GM12873 (cell line): ENCODE data around the gene MACROD2.

Experiments
- TF ChIP-seq, protein P1 (sequence below): IDR thresholded peaks from 2 replicates; pipeline ENCODE4 v1.5.1; 2012; ENCODE audit warnings: low read depth, mild to moderate bottlenecking, moderate library complexity, low read length, control low read depth; ENCODE audit not compliant: insufficient read depth; ENCODE audit errors: missing control alignments

Gene MACROD2

DNA sequence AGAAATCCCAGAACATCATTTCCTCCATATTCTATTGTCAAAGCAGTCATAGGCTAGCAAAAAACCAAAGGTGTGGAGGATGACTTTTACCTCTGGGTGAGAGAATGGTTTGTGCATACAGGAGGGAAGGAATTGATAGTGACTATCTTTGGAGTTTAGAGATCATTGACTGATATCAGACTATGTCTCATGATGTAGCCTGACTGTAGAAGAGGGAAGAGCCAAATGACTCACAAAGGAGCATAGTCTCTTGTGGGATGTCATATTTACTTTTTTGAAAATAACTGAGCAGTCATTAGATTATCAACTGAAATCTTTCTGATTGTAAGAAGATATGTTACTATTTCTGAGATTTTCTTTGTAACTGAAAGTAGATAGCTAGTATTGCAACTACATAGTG, 183.6 kb downstream of the MACROD2 start:
- TF ChIP-seq, protein P1, sequence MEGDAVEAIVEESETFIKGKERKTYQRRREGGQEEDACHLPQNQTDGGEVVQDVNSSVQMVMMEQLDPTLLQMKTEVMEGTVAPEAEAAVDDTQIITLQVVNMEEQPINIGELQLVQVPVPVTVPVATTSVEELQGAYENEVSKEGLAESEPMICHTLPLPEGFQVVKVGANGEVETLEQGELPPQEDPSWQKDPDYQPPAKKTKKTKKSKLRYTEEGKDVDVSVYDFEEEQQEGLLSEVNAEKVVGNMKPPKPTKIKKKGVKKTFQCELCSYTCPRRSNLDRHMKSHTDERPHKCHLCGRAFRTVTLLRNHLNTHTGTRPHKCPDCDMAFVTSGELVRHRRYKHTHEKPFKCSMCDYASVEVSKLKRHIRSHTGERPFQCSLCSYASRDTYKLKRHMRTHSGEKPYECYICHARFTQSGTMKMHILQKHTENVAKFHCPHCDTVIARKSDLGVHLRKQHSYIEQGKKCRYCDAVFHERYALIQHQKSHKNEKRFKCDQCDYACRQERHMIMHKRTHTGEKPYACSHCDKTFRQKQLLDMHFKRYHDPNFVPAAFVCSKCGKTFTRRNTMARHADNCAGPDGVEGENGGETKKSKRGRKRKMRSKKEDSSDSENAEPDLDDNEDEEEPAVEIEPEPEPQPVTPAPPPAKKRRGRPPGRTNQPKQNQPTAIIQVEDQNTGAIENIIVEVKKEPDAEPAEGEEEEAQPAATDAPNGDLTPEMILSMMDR: no peak

GRCh38 chr20:14189794-14190402, 194.6 kb downstream of the MACROD2 start:
- TF ChIP-seq, protein P1: no peak

DNA sequence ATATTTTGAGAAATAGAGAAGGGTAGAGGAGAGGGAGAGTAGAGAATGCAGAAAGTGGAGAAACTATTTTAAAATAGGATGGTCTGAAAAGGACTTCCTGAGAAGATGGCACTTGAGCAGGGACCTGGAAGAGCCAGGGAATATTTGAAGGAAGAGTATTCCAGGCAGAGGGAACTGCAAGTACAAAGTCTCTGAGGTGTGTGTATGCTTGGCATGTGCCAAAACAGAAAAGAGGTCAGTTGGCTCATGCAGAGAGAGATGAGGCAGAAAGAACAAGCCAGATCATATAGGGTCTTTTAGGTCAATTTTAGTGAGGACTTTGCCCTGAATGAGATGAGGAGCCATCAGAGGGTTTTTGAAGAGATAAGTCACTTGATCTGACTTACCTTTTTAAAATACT, 196.2 kb downstream of the MACROD2 start:
- TF ChIP-seq, protein P1: no peak

DNA sequence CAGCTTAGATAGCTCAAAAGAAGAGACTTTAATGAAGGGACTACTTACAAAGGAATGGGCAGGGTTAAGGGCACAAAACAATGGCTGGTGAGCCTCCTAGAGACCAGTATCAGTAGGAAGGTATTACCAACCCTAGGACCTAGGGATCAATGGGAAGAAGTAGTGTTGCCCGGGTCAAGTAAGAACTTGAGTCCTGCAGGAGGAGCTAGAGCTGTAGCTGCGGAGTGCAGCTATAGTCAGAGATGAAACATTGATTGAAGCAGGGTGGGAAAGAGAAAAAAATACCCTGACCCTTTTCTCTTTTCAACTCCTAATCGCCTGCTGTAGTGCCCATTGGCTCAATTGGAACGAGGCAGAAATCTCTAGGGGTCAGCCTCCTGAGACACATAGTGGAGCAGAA, 198.1 kb downstream of the MACROD2 start:
- TF ChIP-seq, protein P1: no peak

GRCh38 chr20:14193885-14194284, 198.6 kb downstream of the MACROD2 start:
- TF ChIP-seq, protein P1: no peak

- TF ChIP-seq, protein P1: no peak
Observed at GRCh38 chr20:14197097-14197496, 201.8 kb downstream of the MACROD2 start.

DNA sequence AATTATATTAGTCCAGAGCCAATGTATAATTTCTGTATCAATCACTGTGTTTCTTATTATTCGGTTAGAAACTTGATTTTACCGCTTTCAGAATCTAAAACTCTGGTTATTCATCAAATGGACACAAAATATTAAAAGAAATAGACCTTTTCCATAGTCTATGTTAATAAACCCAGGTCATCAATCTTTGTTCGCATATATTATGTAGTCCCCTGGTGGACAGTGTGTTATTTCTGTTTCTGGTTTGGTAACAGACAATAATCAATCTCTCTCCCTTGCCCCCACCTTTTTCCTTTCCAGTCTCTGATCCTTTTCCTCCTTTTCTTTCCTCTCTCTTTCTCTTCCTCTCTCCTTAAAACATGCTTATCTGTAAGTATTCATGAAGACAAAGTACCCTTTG, 203.1 kb downstream of the MACROD2 start:
- TF ChIP-seq, protein P1: no peak
